Adrenal gland (tissue), 5 donors: ENCODE results near the gene FES.

ENCODE experiments used
- CTCF ChIP-seq, 6 experiments: fragments of 450-650 bp in 4 of 6; fragments of 200-600 bp in 2 of 6; sonication (generic) in 1 of 6; IDR thresholded peaks; 1 replicate in 5 of 6; 2 replicates in 1 of 6; pipeline versions ENCODE4 v1.5.1 to v1.8.0; 2016 to 2021; ENCODE audit warnings: antibody characterized with exemption in 6 of 6, mild to moderate bottlenecking in 2 of 6, moderate library complexity in 1 of 6
- POLR2A ChIP-seq, 2 donors: fragments of 450-650 bp; IDR thresholded peaks; one replicate each; pipeline ENCODE4 v1.6.1; 2017; ENCODE audit warnings: antibody characterized with exemption in 2 of 2, mild to moderate bottlenecking in 2 of 2, moderate library complexity in 1 of 2
- donor health status: DM: no; HTN: no; CAD: no.

DNA sequence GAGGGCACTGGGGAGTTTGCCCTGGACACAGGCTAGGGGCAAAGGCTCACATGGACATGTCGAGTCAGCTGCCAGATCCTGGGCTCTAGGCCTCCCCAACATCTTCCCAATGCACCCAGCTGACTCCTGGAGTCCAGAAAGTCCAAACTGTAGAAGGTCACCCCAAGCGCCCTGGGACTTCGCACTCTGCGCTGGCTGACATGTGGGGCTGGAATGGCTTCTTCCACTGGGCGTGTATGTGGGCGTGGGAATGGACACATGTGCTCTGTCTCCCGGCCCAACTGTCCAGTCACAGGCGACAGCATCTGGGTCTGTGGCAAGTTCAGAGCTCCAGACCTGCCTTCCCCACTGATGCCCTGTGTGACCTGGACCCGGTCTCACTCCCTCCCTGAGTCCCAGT lies 29.2 kb upstream of the FES start:
- TF ChIP-seq CTCF (IDR thresholded peaks at IDR 0.05) (no peak), POLR2A (IDR thresholded peaks at IDR 0.05) (no peak)
